Cardiac septum (tissue), 1 donor: ENCODE data around the gene CLDN15. TPM values are rescaled to one million over a fixed set of nuclear protein-coding genes. Genes with fewer than 3 reads are reported as not detected.
A peak's percentile ranks its signal among the peaks of the same experiment; 100 is the strongest.
"Not testable (repeated sequence)": the region's sequence is repeated elsewhere in the genome, so short reads cannot be mapped to it uniquely, and the experiment has no call there.

Experiments
- DNase-seq: peaks from one replicate; pipeline ENCODE4 v3.0.0-alpha.2; 2020; ENCODE audit warnings: low spot score
- intact Hi-C: fragments of 100-400 bp; cut with DNase I; formaldehyde crosslinking; loops from one replicate; pipeline ENCODE4 v1.14.0; 2022
- total RNA-seq: library from RNA; stranded (reverse); fragmentation: NEBNext Ultra II Directional; extraction: Animal tissue kit (Norgen Biotek cat#: 25700); gene quantifications from one replicate; pipeline ENCODE4 v1.2.1, GENCODE V29; 2021
- donor health status: DM: no; HTN: no; CAD: no.

Gene CLDN15
- total RNA-seq, 1 donor from 2014 or later = 2.6 TPM

DNA sequence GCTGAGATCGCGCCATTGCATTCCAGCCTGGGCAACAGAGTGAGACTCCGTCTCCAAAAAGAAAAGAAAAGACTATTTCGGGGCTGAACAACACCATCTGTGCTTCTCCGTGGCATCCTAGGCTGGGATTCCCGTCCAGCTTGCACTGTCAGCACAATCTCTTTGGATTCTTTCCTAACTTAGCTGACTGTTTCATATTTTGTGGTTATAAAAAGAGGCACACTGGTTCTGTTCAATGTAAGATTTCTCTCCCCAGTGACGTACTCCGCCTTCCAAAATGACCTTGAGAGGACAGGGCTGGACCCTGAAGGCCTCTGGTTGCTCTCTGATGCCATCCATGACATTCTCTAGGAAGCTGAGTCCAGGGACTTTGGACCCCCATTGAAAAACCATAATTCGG, 10.9 kb downstream of the CLDN15 start:
- intact Hi-C loops = no loop called here
- DNase-seq = no peak

GRCh38 chr7:101225650-101226049, 12.0 kb downstream of the CLDN15 start:
- DNase-seq = no peak

DNA sequence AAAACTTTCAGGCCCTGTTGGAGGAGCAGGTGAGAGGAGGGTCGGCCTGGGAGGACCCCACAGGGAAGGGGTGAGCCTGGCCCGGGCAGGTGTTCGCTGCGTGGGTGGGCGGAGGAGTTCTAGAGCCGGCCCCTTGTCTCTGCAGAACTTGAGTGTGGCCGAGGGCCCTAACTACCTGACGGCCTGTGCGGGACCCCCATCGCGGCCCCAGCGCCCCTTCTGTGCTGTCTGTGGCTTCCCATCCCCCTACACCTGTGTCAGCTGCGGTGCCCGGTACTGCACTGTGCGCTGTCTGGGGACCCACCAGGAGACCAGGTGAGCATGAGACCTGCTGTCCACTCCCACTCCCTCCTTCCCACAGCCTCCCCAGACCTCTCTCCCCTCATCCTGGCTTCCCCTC, 14.1 kb downstream of the CLDN15 start:
- DNase-seq = no peak
- intact Hi-C loops = no loop called here

More at GRCh38 chr7:101225650-101226049, 12.0 kb downstream of the CLDN15 start:
- intact Hi-C loops = no loop called here

DNA sequence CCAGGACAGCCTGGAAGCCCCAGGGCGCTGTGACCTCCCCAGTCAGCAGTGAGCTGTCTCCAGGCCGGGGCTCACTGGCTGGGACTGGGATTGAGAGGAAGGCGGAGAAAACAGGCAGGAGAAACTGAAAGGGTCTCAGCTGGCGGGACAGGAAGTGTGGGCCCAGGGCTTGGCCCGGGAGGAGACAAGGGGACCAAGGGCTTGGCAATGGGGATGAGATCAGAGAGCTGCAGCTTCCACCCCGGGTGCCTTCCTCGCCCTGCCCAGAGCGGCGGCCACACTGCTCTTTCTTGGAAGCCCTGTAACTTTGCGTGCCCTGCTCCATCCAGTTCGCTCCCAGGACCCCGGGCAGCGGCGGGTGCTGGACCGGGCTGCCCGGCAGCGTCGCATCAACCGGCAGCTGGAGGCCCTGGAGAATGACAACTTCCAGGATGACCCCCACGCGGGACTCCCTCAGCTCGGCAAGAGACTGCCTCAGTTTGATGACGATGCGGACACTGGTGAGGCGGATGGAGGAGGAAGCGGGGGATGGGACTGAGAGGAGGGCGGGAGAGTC, 15.2 kb downstream of the CLDN15 start:
- intact Hi-C loops = no loop called here
- DNase-seq = no peak

- DNase-seq = no peak
- intact Hi-C loops = no loop called here
These were observed 17.3 kb downstream of the CLDN15 start for GRCh38 chr7:101220295-101220694.

DNA sequence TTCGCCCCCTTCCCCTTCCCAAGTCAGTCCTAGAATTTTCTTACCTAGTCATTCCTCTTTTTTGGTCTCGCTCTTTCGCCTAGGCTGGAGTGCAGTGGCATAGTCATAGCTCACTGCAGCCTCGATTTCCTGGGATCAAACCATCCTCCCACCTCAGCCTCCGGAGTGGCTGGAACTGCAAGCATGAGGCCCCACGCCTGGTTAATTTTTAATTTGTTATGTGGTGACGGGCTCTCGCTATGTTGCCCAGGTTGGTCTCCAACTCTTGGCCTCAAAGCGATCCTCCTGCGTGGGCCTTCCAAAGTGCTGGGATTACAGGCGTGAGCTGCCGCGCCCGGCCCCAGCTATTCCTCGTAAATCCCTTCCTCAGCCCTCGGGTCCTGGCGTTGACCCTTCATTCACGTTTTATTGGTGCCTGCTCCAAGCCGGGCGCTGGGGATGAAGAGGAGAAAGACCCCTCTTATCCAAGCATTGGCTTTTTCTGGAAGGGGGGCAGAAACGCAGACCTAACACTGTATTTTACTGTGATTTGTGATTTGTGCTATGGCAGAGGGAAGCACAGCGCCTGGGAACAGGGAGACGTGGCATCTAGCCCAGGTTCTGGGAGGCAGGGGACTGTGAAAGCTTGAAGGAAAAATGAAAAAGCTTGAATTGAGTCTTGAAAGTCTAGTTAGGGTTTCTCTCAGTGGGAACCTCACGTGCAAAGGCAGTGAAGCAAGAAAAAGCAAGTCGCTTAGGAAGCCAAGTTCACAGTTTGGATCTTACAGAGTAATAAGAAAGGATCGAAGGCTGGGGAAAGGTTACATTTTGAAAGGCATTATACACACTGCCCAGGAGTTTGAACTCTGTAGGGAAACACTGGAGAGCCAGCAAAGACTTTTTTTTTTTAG, 19.1 kb downstream of the CLDN15 start:
- intact Hi-C loops = loop anchor here (5.0 kb wide), 1 partner anchor 34 kb away; no protein-coding TSS in a partner anchor
- DNase-seq = no peak

- intact Hi-C loops = loop anchor here (5.0 kb wide), 1 partner anchor 35 kb away; no protein-coding TSS in a partner anchor
- DNase-seq = peak; percentile 96
These were observed 20.0 kb downstream of the CLDN15 start, which contains the start of the genes PLOD3 and ZNHIT1 for GRCh38 chr7:101217388-101218235. TSS of gene PLOD3 (minus strand) at chr7:101217581. CDS start at chr7:101217274, 307 bp downstream. TSS of gene ZNHIT1 (plus strand) at chr7:101218165. CDS start at chr7:101218196, 31 bp downstream.

- intact Hi-C loops = loop anchor here (5.0 kb wide), 1 partner anchor 35 kb away; no protein-coding TSS in a partner anchor
- DNase-seq = no peak
These were observed 20.7 kb downstream of the CLDN15 start for GRCh38 chr7:101216860-101217387.

DNA sequence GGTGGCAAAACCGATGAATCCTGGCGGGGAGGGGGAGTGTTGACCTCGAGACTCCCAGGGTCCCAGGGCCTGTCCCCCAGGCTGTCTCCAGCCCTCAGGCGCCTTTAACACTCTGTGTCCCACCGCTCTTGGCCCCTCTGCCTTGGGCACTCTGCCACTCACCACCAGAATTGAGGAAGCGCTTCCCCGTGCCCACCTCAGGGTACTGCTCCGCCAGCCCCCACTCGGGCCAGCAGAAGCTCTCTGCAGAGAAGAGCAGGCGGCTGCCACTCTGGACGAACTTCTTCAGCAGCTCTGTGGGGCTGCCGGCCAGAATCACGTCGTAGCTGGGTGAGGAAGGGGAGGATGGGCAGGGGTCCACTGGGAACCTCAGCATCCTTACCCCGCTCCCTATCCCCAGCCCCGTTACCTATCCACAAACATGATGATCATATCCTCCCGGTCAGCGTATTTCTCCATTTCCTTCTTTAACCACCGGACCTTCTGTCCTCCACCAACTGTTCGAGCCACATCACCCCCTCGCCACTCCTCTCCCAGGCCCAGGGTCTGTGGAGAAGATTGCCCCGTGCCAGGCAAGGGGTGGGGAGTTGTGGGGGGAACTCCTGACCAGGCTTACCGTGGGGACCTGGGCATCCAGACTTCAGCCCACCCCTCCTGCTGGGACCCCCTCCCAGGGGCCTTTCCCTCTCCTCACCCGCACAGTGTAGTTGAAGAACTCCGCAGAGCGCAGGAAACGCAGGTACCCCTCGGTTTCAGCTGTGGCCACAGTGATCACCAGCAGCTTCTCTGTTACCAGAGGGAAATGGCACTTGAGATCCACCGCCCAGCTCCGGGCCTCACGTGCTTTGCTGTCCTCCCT, 21.4 kb downstream of the CLDN15 start:
- intact Hi-C loops = loop anchor here (5.0 kb wide), 1 partner anchor 36 kb away; no protein-coding TSS in a partner anchor
- DNase-seq = no peak

DNA sequence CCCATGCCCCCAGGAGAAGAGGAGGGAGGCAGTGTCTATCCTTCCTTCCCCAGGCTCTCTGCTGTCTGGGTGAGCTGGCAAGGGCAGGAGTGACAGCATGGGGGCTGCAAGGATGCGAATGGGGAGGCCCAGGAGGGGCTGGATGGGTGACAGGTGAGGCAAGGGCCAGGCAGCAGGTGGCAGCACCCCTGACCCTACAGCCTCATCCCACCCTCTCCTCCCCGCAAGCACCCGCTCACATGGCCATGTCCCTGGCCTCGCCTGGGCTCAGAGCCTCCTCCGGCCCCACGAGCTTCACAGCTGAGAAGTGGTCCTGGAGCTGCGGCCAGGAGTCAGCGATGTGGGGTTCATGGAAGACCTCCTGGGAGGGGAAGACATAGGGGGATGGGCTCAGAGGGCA, 25.6 kb downstream of the CLDN15 start:
- DNase-seq = no peak
- intact Hi-C loops = no loop called here

DNA sequence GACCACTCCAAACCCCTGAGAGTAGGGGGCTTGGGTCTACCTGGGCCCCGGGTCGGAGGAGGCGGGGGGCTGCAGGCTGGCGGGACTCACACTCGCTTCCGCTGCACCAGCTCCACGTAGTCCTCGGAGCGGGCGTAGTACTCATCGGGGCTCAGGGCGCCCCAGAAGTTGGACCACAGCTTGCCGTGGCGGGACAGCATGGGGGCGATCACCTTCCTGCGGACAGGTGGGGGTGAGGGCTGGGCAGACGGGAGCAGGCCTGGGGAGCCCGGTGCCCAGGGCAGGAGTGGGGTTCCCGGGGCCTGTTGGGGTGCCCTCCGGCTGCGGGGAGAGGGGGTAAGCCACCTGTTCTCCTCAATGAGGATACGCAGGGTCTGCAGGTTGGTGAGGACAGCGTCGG, 26.1 kb downstream of the CLDN15 start:
- no peak for DNase-seq
- intact Hi-C loops = no loop called here

GRCh38 chr7:101210143-101210542, 27.5 kb downstream of the CLDN15 start:
- DNase-seq = no peak
- intact Hi-C loops = no loop called here

DNA sequence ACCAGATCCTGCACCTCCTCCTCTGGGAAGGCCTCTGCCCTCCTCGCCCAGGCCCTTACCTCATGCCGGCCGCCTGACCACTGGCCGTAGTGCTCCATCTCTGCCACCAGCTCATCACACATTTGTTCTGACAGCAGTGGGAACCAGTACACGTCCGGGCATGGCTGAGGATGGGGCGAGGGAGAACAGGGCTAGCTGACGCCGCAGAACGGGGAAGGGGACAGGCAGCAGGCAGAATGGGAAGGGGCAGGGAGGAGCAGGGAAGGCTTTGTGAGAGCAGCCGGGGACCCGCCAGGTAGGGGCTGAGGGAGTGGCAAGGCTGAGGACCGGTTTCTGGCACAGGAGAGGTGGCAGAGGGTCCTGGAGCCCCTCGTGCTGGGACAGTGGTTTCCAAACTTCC, 28.8 kb downstream of the CLDN15 start:
- intact Hi-C loops = no loop called here
- no peak for DNase-seq

- intact Hi-C loops = no loop called here
- DNase-seq = no peak
These were observed 30.1 kb downstream of the CLDN15 start for GRCh38 chr7:101207459-101207858.

- intact Hi-C loops = no loop called here
- DNase-seq = no peak
These were observed 30.9 kb downstream of the CLDN15 start for GRCh38 chr7:101206665-101207042.

GRCh38 chr7:101205901-101206664, 31.5 kb downstream of the CLDN15 start:
- no peak for DNase-seq
- intact Hi-C loops = no loop called here

DNA sequence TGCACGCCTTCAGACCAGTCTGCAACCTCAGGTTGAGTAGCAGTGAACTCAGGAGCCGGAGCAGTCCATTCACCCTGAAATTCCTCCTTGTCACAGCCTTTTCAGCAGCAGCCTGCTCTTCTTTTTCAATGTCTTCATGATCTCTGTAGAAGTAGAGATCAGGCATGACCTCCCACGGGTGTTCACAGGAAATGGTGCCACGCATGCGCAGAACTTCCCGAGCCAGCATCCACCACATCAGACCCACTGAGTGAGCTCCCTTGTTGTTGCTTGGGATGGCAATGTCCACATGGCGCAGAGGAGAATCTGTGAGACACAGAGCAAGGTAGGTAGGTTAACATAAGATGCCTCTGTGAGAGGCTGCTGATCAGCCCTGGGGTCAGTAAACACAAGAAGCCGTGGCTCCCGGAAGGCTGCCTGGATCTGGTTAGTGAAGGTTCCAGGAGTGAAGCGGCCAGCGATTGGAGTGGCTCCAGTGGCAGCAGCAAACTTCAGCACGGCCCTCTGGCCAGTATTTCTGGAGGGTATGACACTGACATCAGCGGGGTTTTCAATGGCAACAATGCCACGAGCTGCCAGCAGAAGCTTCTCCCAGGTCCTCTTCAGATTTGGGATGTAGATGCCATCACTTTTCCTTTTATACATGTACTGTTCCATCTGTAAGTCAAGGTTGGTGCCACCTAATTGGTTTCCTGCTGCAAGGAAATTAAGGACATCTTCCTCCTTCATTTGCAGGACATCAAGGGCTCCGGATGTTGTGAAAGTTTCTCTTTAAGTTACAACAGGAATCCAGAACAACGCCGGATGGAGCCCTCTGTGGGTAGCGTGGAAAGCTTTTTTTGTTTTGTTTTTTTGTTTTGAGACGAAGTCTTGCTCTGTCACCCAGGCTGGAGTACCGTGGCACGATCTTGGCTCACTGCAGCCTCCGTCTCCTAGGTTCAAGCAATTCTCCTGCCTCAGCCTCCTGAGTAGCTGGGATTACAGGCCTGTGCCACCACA, 33.6 kb downstream of the CLDN15 start:
- DNase-seq, intact Hi-C loops: not testable (repeated sequence)
